Measurements from ENCODE around the gene ZNRD2.
A peak's percentile ranks its signal among the peaks of the same experiment; 100 is the strongest.
"Not testable (repeated sequence)": the region's sequence is repeated elsewhere in the genome, so short reads cannot be mapped to it uniquely, and the experiment has no call there.

ZNRD2 gene, protein sequence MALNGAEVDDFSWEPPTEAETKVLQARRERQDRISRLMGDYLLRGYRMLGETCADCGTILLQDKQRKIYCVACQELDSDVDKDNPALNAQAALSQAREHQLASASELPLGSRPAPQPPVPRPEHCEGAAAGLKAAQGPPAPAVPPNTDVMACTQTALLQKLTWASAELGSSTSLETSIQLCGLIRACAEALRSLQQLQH

DNA sequence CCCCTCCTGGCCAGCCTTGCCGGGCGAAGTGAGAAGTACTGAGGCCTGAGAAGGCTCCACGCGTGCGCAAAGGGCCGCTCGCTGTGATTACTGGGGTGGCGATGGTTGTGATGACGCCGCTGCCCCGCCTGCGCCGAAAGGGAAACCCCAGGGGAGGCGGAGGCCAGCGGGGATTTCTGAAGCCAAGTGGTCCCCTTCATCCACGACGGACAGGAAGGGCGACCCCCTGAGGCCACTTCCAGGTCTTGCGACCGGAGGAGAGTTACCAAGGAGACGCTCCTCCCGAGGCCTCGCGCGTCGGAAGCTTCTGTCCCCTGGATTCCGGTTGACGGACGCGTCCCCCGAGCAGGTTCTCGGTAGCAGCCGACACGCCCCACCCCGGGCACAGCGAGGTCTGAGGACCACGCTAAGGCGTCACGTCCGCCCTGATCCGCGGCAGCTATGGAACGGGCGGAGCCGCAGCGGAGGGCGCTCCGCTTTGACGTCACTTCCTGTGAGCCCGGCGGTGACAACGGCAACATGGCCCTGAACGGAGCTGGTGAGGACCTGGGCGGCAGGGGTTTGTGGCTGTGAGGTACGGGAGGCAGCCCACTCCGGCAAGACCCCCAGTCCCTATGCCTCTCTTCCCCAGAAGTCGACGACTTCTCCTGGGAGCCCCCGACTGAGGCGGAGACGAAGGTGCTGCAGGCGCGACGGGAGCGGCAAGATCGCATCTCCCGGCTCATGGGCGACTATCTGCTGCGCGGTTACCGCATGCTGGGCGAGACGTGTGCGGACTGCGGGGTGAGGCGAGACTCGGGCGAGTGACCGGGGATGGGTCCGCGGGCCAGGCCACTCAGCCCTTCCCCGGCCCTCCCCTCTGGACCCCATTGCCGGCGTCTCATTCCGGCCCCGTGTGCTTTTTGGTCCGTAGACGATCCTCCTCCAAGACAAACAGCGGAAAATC lies at the start of gene ZNRD2:
Gene ZNRD2, plus strand, starts transcription at position 505 of the 946 bp plus-strand sequence. Its CDS starts 15 bp downstream, at position 520.
- peak; percentile 98 for DNase-seq (ENCODE audit: low spot score)

GRCh38 chr11:65521777-65522521 lies 48.3 kb upstream of the ZNRD2 start:
- DNase-seq (ENCODE audit: low spot score) = not testable (repeated sequence)

DNA sequence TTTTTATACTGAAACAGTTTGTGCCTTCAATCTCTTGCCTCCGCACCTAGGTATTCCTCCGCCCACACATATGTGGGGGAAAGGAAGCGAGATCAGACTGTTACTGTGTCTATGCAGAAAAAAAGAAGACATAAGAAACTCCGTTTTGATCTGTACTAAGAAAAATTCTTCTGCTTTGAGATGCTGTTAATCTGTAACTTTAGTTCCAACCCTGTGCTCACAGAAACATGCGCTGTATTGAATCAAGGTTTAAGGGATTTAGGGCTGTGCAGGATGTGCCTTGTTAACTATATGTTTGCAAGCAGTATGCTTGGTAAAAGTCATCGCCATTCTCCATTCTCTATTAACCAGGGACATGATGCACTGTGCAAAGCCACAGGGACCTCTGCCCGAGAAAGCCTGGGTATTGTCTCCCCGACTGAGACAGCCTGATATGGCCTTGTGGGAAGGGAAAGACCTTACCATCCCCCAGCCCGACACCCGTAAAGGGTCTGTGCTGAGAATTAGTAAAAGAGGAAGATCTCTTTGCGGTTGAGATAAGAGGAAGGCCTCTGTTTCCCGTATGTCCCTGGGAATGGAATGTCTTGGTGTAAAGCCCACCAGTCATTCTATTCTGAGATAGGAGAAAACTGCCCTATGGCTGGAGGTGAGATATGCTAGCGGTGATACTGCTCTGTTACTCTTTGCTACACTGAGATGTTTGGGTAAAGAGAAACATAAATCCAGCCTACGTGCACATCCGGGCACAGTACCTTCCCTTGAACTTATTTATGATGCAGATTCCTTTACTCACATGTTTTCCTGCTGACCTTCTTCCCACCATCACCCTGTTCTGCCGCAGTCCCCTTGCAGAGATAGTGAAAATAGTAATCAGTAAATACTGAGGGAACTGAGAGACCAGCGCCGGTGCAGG lies 47.3 kb upstream of the ZNRD2 start:
- DNase-seq (ENCODE audit: low spot score) = not testable (repeated sequence)

- not testable (repeated sequence) for DNase-seq (ENCODE audit: low spot score)
Observed at GRCh38 chr11:65523631-65523968, 46.7 kb upstream of the ZNRD2 start.

- DNase-seq (ENCODE audit: low spot score) = no peak
Observed at GRCh38 chr11:65524014-65524740, 46.1 kb upstream of the ZNRD2 start.

GRCh38 chr11:65524741-65525545 lies 45.3 kb upstream of the ZNRD2 start, which contains the start of gene SCYL1:
SCYL1 (plus strand) TSS chr11:65525083; CDS start chr11:65525154, 71 bp downstream.
- DNase-seq (ENCODE audit: low spot score) = peak; percentile 82

- DNase-seq (ENCODE audit: low spot score) = no peak
Observed at GRCh38 chr11:65525546-65526480, 44.5 kb upstream of the ZNRD2 start.

DNA sequence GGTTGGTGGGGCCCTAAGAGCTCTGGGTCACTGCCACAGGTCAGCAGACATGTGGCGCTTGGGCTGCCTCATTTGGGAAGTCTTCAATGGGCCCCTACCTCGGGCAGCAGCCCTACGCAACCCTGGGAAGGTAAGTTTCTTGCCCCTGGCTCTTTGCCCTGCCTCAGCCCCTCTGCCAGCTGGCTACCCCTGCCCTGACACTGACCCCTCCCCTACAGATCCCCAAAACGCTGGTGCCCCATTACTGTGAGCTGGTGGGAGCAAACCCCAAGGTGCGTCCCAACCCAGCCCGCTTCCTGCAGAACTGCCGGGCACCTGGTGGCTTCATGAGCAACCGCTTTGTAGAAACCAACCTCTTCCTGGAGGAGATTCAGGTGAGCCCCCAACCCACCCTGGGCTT lies 43.5 kb upstream of the ZNRD2 start:
- no peak for DNase-seq (ENCODE audit: low spot score)

DNA sequence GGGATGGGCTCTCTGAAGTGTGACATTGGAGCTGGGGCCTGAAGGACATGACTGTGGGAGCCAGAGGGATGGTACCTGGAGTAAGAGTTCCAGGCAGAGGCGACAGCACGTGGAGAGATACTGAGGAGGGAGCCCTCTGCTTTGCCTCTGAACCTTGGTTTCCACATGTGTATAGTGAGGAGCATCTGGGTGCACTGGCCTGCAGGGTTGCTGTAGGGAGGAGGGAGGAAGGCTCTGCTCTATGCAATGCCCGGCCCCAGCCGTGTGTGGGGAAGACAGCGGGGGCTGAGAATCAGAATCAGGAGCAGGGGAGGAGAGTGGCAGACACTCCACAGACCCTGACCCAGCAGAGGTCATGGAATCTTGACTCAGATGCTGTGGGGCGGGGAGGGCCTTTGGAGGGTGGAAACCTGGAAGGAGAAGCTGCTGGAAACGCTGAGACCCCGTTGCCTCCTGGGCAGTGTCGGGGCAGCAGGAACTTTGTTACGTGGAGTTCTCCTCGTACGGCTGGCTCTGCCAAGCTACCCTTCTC lies 41.4 kb upstream of the ZNRD2 start:
- no peak for DNase-seq (ENCODE audit: low spot score)

DNA sequence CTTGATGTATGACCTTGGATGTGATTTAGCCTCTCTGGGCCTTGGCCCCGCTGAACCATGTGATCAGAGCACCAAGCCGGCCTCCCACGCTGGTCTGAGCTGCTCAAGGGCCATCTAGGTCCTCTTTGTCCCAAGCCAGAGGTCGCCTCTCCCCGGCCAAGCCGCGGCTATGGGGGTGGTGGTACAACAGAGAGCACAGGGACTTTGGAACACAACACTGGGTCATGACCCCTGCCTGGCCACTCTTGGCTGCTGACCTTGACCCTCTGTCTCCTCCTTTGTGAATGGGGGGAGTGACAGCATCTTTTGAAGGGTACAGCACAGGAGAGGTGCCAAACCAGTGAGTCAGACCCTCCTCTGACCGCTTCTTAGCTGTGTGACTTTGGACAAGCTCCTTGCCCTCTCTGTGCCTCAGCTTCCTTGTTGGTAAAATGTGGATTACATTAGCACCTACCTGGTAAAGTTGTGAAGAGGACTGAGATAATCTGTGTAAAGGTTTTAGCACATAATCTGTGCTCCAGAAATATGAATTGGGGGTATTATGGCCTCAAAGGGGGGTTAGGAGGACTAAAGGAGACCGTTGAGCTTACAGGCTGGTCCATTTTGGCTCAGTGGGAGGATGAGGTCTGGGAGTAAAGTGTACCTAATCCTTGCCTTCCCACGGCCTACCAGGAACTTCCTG lies 40.7 kb upstream of the ZNRD2 start:
- DNase-seq (ENCODE audit: low spot score) = no peak

GRCh38 chr11:65530157-65530496 lies 40.1 kb upstream of the ZNRD2 start:
- DNase-seq (ENCODE audit: low spot score) = no peak

GRCh38 chr11:65532388-65533064 lies 37.8 kb upstream of the ZNRD2 start:
- DNase-seq (ENCODE audit: low spot score) = no peak

GRCh38 chr11:65535102-65535501 lies 35.2 kb upstream of the ZNRD2 start:
- no peak for DNase-seq (ENCODE audit: low spot score)

DNA sequence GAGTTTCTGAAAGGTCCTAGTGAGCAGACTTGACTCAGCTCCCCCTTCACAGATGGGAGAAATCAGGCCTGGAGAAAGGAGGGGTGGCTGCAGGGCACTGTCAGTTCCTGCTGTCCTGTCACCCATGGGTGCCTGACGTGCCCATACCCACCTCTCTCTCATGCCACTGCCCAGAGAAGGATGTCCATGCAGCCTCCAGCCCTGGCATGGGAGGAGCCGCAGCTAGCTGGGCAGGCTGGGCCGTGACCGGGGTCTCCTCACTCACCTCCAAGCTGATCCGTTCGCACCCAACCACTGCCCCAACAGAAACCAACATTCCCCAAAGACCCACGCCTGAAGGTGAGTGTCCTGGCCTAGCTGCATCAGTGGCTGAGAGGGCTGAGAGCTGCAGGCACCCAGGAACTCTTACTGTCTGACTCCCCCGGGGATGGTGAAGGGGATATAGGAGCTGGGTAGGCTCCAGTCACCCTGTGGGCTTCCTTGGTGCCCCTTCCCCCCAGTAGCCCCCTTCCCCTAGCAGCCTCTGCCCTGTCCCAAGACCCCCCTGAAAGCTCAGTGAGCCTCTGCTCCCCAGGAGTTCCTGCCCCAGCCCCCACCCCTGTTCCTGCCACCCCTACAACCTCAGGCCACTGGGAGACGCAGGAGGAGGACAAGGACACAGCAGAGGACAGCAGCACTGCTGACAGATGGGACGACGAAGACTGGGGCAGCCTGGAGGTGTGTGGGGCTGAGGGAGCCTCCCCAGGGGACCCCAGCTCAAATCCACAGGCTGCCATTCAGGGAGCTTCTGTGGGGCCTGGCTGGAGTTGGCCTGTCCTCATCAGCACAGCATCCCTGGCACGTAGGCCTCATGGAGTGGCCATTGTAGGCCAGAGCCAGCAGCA lies 33.6 kb upstream of the ZNRD2 start:
- no peak for DNase-seq (ENCODE audit: low spot score)

GRCh38 chr11:65537296-65537597 lies 33.0 kb upstream of the ZNRD2 start:
- DNase-seq (ENCODE audit: low spot score) = no peak

DNA sequence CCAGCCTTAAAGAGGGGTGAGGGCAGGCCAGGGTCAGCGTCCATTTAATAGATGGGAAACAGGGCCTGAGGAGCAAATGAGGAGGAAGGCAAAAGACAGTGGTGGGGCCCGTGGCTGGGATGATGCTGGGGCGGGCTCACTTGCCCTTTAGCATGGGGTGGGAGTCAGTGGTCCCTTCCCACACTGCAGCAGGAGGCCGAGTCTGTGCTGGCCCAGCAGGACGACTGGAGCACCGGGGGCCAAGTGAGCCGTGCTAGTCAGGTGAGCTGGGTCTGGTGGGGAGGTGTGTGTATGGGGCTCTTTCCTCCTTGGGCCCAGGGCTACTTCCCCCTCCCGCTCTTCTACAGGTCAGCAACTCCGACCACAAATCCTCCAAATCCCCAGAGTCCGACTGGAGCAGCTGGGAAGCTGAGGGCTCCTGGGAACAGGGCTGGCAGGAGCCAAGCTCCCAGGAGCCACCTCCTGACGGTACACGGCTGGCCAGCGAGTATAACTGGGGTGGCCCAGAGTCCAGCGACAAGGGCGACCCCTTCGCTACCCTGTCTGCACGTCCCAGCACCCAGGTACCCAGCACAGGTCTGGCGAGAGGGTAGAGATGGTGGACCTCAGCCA lies 32.6 kb upstream of the ZNRD2 start:
- DNase-seq (ENCODE audit: low spot score) = no peak
